ENCODE results near the gene SRGAP2B.
"Not testable (repeated sequence)": the region's sequence is repeated elsewhere in the genome, so short reads cannot be mapped to it uniquely, and the experiment has no call there.

Gene SRGAP2B

GRCh38 chr1:145036019-145036418 lies 59.1 kb downstream of the SRGAP2B start:
- DNase-seq = not testable (repeated sequence)

- not testable (repeated sequence) for DNase-seq
These were observed 61.6 kb downstream of the SRGAP2B start for GRCh38 chr1:145033523-145033922.

GRCh38 chr1:145027251-145027650 lies 67.9 kb downstream of the SRGAP2B start:
- not testable (repeated sequence) for DNase-seq

- DNase-seq = not testable (repeated sequence)
These were observed 69.8 kb downstream of the SRGAP2B start for GRCh38 chr1:145025286-145025685.

- not testable (repeated sequence) for DNase-seq
These were observed 72.9 kb downstream of the SRGAP2B start for GRCh38 chr1:145022259-145022658.

- DNase-seq = not testable (repeated sequence)
These were observed 73.4 kb downstream of the SRGAP2B start for GRCh38 chr1:145021749-145022148.

GRCh38 chr1:145019709-145020108 lies 75.4 kb downstream of the SRGAP2B start:
- not testable (repeated sequence) for DNase-seq

- not testable (repeated sequence) for DNase-seq
These were observed 77.4 kb downstream of the SRGAP2B start for GRCh38 chr1:145017725-145018124.

GRCh38 chr1:145016492-145016862 lies 78.7 kb downstream of the SRGAP2B start:
- not testable (repeated sequence) for DNase-seq

GRCh38 chr1:145015744-145016491 lies 79.2 kb downstream of the SRGAP2B start:
- not testable (repeated sequence) for DNase-seq

- not testable (repeated sequence) for DNase-seq
These were observed 81.8 kb downstream of the SRGAP2B start for GRCh38 chr1:145013353-145013752.

GRCh38 chr1:145011811-145012210 lies 83.3 kb downstream of the SRGAP2B start:
- not testable (repeated sequence) for DNase-seq

GRCh38 chr1:145010580-145010979 lies 84.5 kb downstream of the SRGAP2B start:
- not testable (repeated sequence) for DNase-seq

GRCh38 chr1:145009928-145010327 lies 85.2 kb downstream of the SRGAP2B start:
- not testable (repeated sequence) for DNase-seq

GRCh38 chr1:145008388-145008787 lies 86.7 kb downstream of the SRGAP2B start:
- not testable (repeated sequence) for DNase-seq

GRCh38 chr1:145005142-145005541 lies 90.0 kb downstream of the SRGAP2B start:
- not testable (repeated sequence) for DNase-seq

GRCh38 chr1:145001381-145001780 lies 93.7 kb downstream of the SRGAP2B start:
- DNase-seq = not testable (repeated sequence)

- DNase-seq = not testable (repeated sequence)
These were observed 94.3 kb downstream of the SRGAP2B start for GRCh38 chr1:145000743-145001326.

- DNase-seq = not testable (repeated sequence)
These were observed 94.9 kb downstream of the SRGAP2B start for GRCh38 chr1:145000074-145000742.

GRCh38 chr1:144998981-144999273 lies 96.2 kb downstream of the SRGAP2B start:
- DNase-seq = not testable (repeated sequence)

- not testable (repeated sequence) for DNase-seq
These were observed 96.8 kb downstream of the SRGAP2B start for GRCh38 chr1:144998134-144998980.

GRCh38 chr1:144995833-144996410 lies 99.2 kb downstream of the SRGAP2B start:
- DNase-seq = not testable (repeated sequence)
